HEK293 (cell line): Measurements from ENCODE around the gene GRN.
A peak's percentile ranks its signal among the peaks of the same experiment; 100 is the strongest.

ENCODE experiments used
- CTCF ChIA-PET: fragments of 350-600 bp; formaldehyde crosslinking; extraction: SDS; loops from one replicate; lab custom pipeline; 2021; ENCODE audit warnings: antibody characterized with exemption; lab: Yijun Ruan, JAX
- POLR2A ChIA-PET: fragments of 300-600 bp; formaldehyde crosslinking; extraction: SDS; loops from one replicate; lab custom pipeline; 2020; ENCODE audit warnings: antibody characterized with exemption, inconsistent platforms; lab: Yijun Ruan, JAX
- H3K27ac ChIP-seq: fragments of 200-500 bp; sonication (Bioruptor generic); 2 replicates; pipeline ENCODE4 v1.5.1; 2014; ENCODE audit warnings: low read depth, low read length, control low read depth, inconsistent platforms; ENCODE audit errors: extremely low read depth
- H3K36me3 ChIP-seq, 2 experiments: fragments of 200-500 bp in 1 of 2; sonication (Bioruptor generic) in 1 of 2; 1 replicate in 1 of 2; 2 replicates in 1 of 2; pipeline ENCODE4 v1.5.1; 2014 to 2017; ENCODE audit warnings: inconsistent platforms in 2 of 2, low read length in 2 of 2; ENCODE audit not compliant: control insufficient read depth in 2 of 2, insufficient read depth in 1 of 2
- H3K4me1 ChIP-seq: fragments of 200-500 bp; sonication (Bioruptor generic); 2 replicates; pipeline ENCODE4 v1.5.1; 2014; ENCODE audit warnings: mild to moderate bottlenecking, low read length, inconsistent platforms; ENCODE audit not compliant: control insufficient read depth, insufficient read depth
- H3K4me3 ChIP-seq: 2 replicates; pipeline ENCODE4 v1.5.1; 2011; ENCODE audit warnings: low read depth, mild to moderate bottlenecking, control low read depth, low read length, moderate library complexity
- H3K9me3 ChIP-seq: fragments of 200-500 bp; sonication (Bioruptor generic); 2 replicates; pipeline ENCODE4 v1.5.1; 2014; ENCODE audit warnings: low read depth, low read length, inconsistent platforms; ENCODE audit not compliant: control insufficient read depth, insufficient read depth
- GLIS1 ChIP-seq: fragments of 450-650 bp; formaldehyde crosslinking; IDR thresholded peaks from 2 replicates; pipeline ENCODE4 v1.5.1; 2016; ENCODE audit warnings: missing biosample characterization, missing genetic modification characterization
- GLIS2 ChIP-seq: fragments of 450-650 bp; formaldehyde crosslinking; IDR thresholded peaks from 2 replicates; pipeline ENCODE4 v1.5.1; 2016; ENCODE audit warnings: missing biosample characterization, missing genetic modification characterization
- HIC1 ChIP-seq: fragments of 450-650 bp; formaldehyde crosslinking; IDR thresholded peaks from 2 replicates; pipeline ENCODE4 v1.5.1; 2016; ENCODE audit warnings: missing biosample characterization, missing genetic modification characterization
- KLF8 ChIP-seq: fragments of 450-650 bp; formaldehyde crosslinking; IDR thresholded peaks from 2 replicates; pipeline ENCODE4 v1.5.1; 2016; ENCODE audit warnings: missing biosample characterization, missing genetic modification characterization
- KLF9 ChIP-seq: fragments of 450-650 bp; formaldehyde crosslinking; IDR thresholded peaks from 2 replicates; pipeline ENCODE4 v1.5.1; 2016; ENCODE audit warnings: missing biosample characterization, missing genetic modification characterization, low read depth
- PATZ1 ChIP-seq: fragments of 450-650 bp; formaldehyde crosslinking; IDR thresholded peaks from 2 replicates; pipeline ENCODE4 v1.5.1; 2016; ENCODE audit warnings: missing biosample characterization, missing genetic modification characterization
- PRDM10 ChIP-seq: fragments of 450-650 bp; formaldehyde crosslinking; IDR thresholded peaks from 2 replicates; pipeline ENCODE4 v1.5.1; 2016; ENCODE audit warnings: missing biosample characterization, missing genetic modification characterization
- SP3 ChIP-seq: fragments of 450-650 bp; formaldehyde crosslinking; IDR thresholded peaks from 2 replicates; pipeline ENCODE4 v1.5.1; 2016; ENCODE audit warnings: missing biosample characterization, missing genetic modification characterization
- WT1 ChIP-seq: fragments of 450-650 bp; formaldehyde crosslinking; IDR thresholded peaks from 2 replicates; pipeline ENCODE4 v1.5.1; 2016; ENCODE audit warnings: missing biosample characterization, missing genetic modification characterization
- YY1 ChIP-seq: fragments of 450-650 bp; formaldehyde crosslinking; IDR thresholded peaks from 2 replicates; pipeline ENCODE4 v1.5.1; 2018; ENCODE audit warnings: missing biosample characterization, missing genetic modification characterization
- ZBTB20 ChIP-seq: fragments of 450-650 bp; formaldehyde crosslinking; IDR thresholded peaks from 2 replicates; pipeline ENCODE4 v1.5.1; 2016; ENCODE audit warnings: missing biosample characterization, missing genetic modification characterization
- ZEB2 ChIP-seq: fragments of 450-650 bp; formaldehyde crosslinking; IDR thresholded peaks from 2 replicates; pipeline ENCODE4 v1.5.1; 2016; ENCODE audit warnings: missing biosample characterization, missing genetic modification characterization
- ZFHX2 ChIP-seq: fragments of 450-650 bp; formaldehyde crosslinking; conservative IDR thresholded peaks from 2 replicates; pipeline ENCODE4 v1.5.1; 2016; ENCODE audit warnings: missing biosample characterization, missing genetic modification characterization
- ZFP69B ChIP-seq: fragments of 450-650 bp; formaldehyde crosslinking; IDR thresholded peaks from 2 replicates; pipeline ENCODE4 v1.5.1; 2016; ENCODE audit warnings: missing biosample characterization, missing genetic modification characterization
- ZNF2 ChIP-seq: fragments of 450-650 bp; formaldehyde crosslinking; IDR thresholded peaks from 2 replicates; pipeline ENCODE4 v1.5.1; 2016; ENCODE audit warnings: missing biosample characterization, missing genetic modification characterization
- ZNF341 ChIP-seq: fragments of 450-650 bp; formaldehyde crosslinking; IDR thresholded peaks from 2 replicates; pipeline ENCODE4; 2016; ENCODE audit warnings: low read depth, missing biosample characterization, missing genetic modification characterization
- ZNF416 ChIP-seq: fragments of 450-650 bp; formaldehyde crosslinking; IDR thresholded peaks from 2 replicates; pipeline ENCODE4 v1.5.1; 2016; ENCODE audit warnings: missing biosample characterization, missing genetic modification characterization
- ZNF785 ChIP-seq: fragments of 450-650 bp; formaldehyde crosslinking; IDR thresholded peaks from 2 replicates; pipeline ENCODE4 v1.5.1; 2016; ENCODE audit warnings: missing biosample characterization, missing genetic modification characterization
- TF ChIP-seq, protein P1 (sequence below): fragments of 450-650 bp; formaldehyde crosslinking; IDR thresholded peaks from 2 replicates; pipeline ENCODE4 v1.5.1; 2017; ENCODE audit warnings: missing biosample characterization, missing genetic modification characterization

The GRN gene

GRCh38 chr17:44314524-44314868 lies 30.6 kb upstream of the GRN start:
- peaks cover 0 to 10% of the 10 kb centered on the region in 2 experiments; a peak in 1 of 3 replicates for H3K36me3 ChIP-seq
- CTCF ChIA-PET: interaction anchor here (0.5 to 2.0 kb wide), 5 partner anchors 17 to 93 kb away, joined by 3 to 10 read pairs (median 4); no protein-coding TSS in a partner anchor
- POLR2A ChIA-PET: interaction anchor here (0.8 to 6.5 kb wide), 7 partner anchors 10 to 105 kb away, joined by 3 to 38 read pairs (median 5); partner anchors contain the start of genes SLC25A39 and UBTF

GRCh38 chr17:44314869-44315661 lies 30.0 kb upstream of the GRN start:
- CTCF ChIA-PET: interaction anchor here (0.5 to 2.0 kb wide), 6 partner anchors 16 to 251 kb away, joined by 3 to 10 read pairs (median 4); no protein-coding TSS in a partner anchor
- POLR2A ChIA-PET: interaction anchor here (0.5 to 6.5 kb wide), 10 partner anchors 9 to 116 kb away, joined by 3 to 38 read pairs (median 4); partner anchors contain the start of genes SLC25A39 and UBTF
- H3K4me1 ChIP-seq: peaks cover 4% of the 10 kb centered on the region; the same call in 1 of the 2 replicates
- peaks cover 0 to 15% of the 10 kb centered on the region in 2 experiments; a peak in 1 of 3 replicates for H3K36me3 ChIP-seq
- H3K27ac ChIP-seq: peak overlapping the region; percentile 16; the same call in 1 of the 2 replicates
- peak overlapping the region; percentile 44 for H3K4me3 ChIP-seq
- H3K9me3 ChIP-seq: no peaks in the 10 kb centered on the region
- TF ChIP-seq ZNF341 (tag by site-specific recombination) (peak; percentile 89), WT1 (tag by site-specific recombination) (no peak), ZNF416 (no peak), KLF8 (tag by site-specific recombination) (0 out of 2 replicates have a peak, but pooled peaks have one; percentile 16), ZNF785 (no peak), YY1 (tag by site-specific recombination) (peak; percentile 28; the same call in 1 of the 2 replicates), PATZ1 (tag by site-specific recombination) (peak; percentile 49; the same call in 1 of the 2 replicates), HIC1 (tag by site-specific recombination) (peak; percentile 67; the same call in 1 of the 2 replicates), ZNF2 (tag by site-specific recombination) (0 out of 2 replicates have a peak, but pooled peaks have one; percentile 25), ZFHX2 (tag by site-specific recombination) (peak; percentile 7; the same call in 1 of the 2 replicates), PRDM10 (tag by site-specific recombination) (peak; percentile 91), GLIS2 (tag by site-specific recombination) (peak; percentile 59; the same call in 1 of the 2 replicates), SP3 (peak; percentile 65; the same call in 1 of the 2 replicates), GLIS1 (tag by site-specific recombination) (peak; percentile 51), ZBTB20 (tag by site-specific recombination) (0 out of 2 replicates have a peak, but pooled peaks have one; percentile 12), KLF9 (tag by site-specific recombination) (0 out of 2 replicates have a peak, but pooled peaks have one; percentile 51)
- TF ChIP-seq, protein P1, sequence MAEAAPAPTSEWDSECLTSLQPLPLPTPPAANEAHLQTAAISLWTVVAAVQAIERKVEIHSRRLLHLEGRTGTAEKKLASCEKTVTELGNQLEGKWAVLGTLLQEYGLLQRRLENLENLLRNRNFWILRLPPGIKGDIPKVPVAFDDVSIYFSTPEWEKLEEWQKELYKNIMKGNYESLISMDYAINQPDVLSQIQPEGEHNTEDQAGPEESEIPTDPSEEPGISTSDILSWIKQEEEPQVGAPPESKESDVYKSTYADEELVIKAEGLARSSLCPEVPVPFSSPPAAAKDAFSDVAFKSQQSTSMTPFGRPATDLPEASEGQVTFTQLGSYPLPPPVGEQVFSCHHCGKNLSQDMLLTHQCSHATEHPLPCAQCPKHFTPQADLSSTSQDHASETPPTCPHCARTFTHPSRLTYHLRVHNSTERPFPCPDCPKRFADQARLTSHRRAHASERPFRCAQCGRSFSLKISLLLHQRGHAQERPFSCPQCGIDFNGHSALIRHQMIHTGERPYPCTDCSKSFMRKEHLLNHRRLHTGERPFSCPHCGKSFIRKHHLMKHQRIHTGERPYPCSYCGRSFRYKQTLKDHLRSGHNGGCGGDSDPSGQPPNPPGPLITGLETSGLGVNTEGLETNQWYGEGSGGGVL: peak; percentile 25; the same call in 1 of the 2 replicates

More at GRCh38 chr17:44314524-44314868, 30.6 kb upstream of the GRN start:
- 0 out of 2 replicates have a peak, but pooled peaks have one; percentile 42 for TF ChIP-seq ZEB2 (tag by site-specific recombination)
- TF ChIP-seq, protein P1: peak; percentile 75
- no peak for TF ChIP-seq ZFP69B (tag by site-specific recombination)
- peak; percentile 51 for TF ChIP-seq GLIS1 (tag by site-specific recombination)
- Histone ChIP-seq H3K4me1 (peaks cover 4% of the 10 kb centered on the region; the same call in 1 of the 2 replicates), H3K9me3 (no peaks in the 10 kb centered on the region), H3K27ac (no peak overlapping the region), H3K4me3 (no peak overlapping the region)
